ENCODE data around the gene WDR88. TPM values are rescaled to one million over a fixed set of nuclear protein-coding genes. Genes with fewer than 3 reads are reported as not detected.
A peak's percentile ranks its signal among the peaks of the same experiment; 100 is the strongest.
"Not testable (repeated sequence)": the region's sequence is repeated elsewhere in the genome, so short reads cannot be mapped to it uniquely, and the experiment has no call there.

The WDR88 gene
- total and polyA plus RNA-seq, 9 donors = 0.09 to 1.3 (median 0.47) TPM

DNA sequence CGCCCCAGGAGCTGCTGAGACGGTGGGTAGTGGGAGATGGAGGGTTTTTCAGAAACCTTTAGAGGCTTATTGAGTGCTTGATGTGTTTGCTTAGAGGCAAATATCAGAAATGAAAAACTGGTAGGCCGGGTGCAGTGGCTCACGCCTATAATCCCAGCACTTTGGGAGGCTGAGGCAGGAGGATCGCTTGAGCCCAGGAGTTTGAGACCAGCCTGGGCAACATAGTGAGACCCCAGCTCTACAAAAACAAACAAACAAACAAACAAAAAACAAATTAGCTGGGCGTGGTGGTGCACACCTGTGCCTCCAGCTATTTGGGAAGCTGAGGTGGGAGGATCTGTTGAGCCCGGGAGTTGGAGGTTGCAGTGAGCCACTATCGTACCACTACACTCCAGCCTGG, 5.2 kb upstream of the WDR88 start:
- H3K27ac ChIP-seq (ENCODE audit: low read length); H3K4me3 ChIP-seq (ENCODE audit: low read length); H3K27me3 ChIP-seq (ENCODE audit: control insufficient read depth, insufficient read depth, low read length); H3K4me1 ChIP-seq (ENCODE audit: control insufficient read depth, insufficient read depth, low read length); H3K9me3 ChIP-seq (replicated peaks; ENCODE audit: control insufficient read depth, low read depth, low read length); DNase-seq: not testable (repeated sequence)
- 93% methylated on average over 4 of the region's 8 CpGs for WGBS (ENCODE audit: insufficient coverage)
- peaks cover 50% of the 10 kb centered on the region for H3K36me3 ChIP-seq (ENCODE audit: control insufficient read depth, insufficient read depth, low read length)

DNA sequence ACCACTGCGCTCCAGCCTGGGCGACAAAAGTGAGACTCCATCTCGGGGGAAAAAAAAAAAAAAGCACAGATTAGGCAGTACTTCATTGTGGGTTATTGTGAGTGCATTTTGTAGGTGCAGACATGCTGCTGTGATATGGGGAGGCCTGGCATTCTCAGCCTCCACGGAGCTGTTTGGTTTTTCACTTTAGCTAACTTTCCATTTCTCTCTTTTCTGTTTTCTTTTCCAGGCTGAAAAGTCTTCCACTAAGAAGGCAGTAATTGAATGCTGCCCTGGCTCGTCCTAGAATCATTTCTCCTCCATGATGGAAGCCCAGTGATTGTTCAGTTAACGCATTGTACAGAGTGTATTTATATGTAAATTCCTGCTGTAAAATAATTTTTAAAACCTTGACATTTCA, 2.0 kb upstream of the WDR88 start:
- Histone ChIP-seq H3K27ac (ENCODE audit: low read length) (no peak overlapping the region), H3K27me3 (ENCODE audit: control insufficient read depth, insufficient read depth, low read length) (peaks cover 11% of the 10 kb centered on the region), H3K4me1 (ENCODE audit: control insufficient read depth, insufficient read depth, low read length) (peaks cover 3% of the 10 kb centered on the region), H3K36me3 (ENCODE audit: control insufficient read depth, insufficient read depth, low read length) (peaks cover 41% of the 10 kb centered on the region), H3K4me3 (ENCODE audit: low read length) (no peak overlapping the region), H3K9me3 (replicated peaks; ENCODE audit: control insufficient read depth, low read depth, low read length) (no peaks in the 10 kb centered on the region)
- 100% methylated on average over 3 of the region's 6 CpGs for WGBS (ENCODE audit: insufficient coverage)
- no peak for DNase-seq

DNA sequence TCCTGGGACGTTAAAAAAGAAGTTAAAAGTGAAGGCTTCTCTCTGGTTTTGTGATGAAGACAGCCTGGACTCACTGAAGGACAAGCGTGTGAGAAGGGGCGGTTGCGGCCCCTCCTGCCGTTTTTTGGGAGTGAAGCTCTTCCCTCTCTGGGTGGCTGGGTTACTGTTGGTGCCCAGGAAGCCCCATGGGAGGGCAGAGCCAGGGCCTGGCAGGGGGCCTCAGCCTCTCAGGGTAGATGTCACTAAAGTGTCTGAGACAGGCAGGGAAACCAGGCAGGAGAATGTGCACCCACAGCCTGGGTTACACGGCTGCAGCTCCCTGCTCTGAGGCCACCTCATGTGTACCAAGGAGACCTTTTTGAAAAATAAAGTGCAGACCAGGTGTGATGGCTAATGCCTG, 1.5 kb upstream of the WDR88 start:
- WGBS (ENCODE audit: insufficient coverage) = 82% methylated on average over 5 of the region's 6 CpGs
- Histone ChIP-seq H3K4me1 (ENCODE audit: control insufficient read depth, insufficient read depth, low read length) (peaks cover 3% of the 10 kb centered on the region), H3K4me3 (ENCODE audit: low read length) (no peak overlapping the region), H3K27me3 (ENCODE audit: control insufficient read depth, insufficient read depth, low read length) (peaks cover 14% of the 10 kb centered on the region), H3K27ac (ENCODE audit: low read length) (no peak overlapping the region), H3K36me3 (ENCODE audit: control insufficient read depth, insufficient read depth, low read length) (peaks cover 37% of the 10 kb centered on the region), H3K9me3 (replicated peaks; ENCODE audit: control insufficient read depth, low read depth, low read length) (no peaks in the 10 kb centered on the region)
- DNase-seq = no peak

DNA sequence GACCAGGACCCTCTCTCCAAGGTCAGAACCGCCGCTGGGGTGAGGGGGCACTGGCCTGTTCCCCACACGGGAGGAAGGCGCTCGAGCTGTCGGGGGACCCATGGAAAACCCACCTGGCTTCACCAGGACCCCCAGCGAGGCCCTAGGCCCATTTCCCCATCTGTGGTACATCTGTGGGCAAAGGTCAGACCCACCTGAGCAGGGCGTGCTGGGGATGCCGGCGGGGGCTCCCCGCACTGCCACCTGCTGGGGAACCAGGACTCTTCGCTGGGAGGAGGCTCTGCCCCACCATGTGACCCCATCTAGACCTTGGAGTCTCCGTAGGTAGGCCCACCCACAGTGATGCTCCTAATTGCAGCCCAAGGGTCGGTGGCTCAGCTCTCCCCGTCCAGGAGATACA, 511 bp downstream of the WDR88 start:
- H3K9me3 ChIP-seq (replicated peaks; ENCODE audit: control insufficient read depth, low read depth, low read length) = no peaks in the 10 kb centered on the region
- no peak overlapping the region for H3K4me3 ChIP-seq (ENCODE audit: low read length)
- H3K27ac ChIP-seq (ENCODE audit: low read length) = no peak overlapping the region
- H3K27me3 ChIP-seq (ENCODE audit: control insufficient read depth, insufficient read depth, low read length) = peaks cover 14% of the 10 kb centered on the region
- H3K36me3 ChIP-seq (ENCODE audit: control insufficient read depth, insufficient read depth, low read length) = peaks cover 23% of the 10 kb centered on the region
- 72% methylated on average over 14 of the region's 15 CpGs for WGBS (ENCODE audit: insufficient coverage)
- DNase-seq = no peak
- no peaks in the 10 kb centered on the region for H3K4me1 ChIP-seq (ENCODE audit: control insufficient read depth, insufficient read depth, low read length)

DNA sequence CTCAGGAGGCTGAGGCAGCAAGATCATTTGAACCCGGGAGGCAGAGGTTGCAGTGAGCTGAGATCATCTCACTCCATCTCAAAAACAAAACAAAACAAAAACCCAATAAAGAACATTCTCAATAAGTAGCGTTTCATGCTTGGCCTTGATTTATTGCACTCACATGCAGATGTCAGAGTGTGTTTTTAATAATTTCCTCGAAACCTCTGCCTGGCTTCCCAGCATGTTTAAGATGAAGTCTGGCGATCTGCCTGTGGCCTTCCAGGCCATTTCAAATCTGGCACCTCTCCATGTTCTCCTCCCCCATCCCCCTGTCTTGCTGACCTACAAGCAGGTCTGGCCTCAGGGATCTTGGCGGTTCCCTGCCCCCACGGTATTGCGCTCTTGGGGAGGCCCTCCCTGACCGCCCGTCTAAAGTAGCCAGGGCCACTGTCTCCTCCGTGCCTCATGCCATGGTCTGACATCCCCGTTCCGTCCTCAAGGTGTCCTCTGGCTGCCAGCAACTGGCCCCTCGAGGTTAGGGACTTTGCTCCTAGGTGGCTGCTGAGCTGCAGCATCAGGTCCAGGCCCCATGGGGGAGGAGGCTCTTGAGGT, 1.6 kb downstream of the WDR88 start:
- H3K9me3 ChIP-seq (replicated peaks; ENCODE audit: control insufficient read depth, low read depth, low read length) = no peaks in the 10 kb centered on the region
- peak; percentile 65 for DNase-seq

DNA sequence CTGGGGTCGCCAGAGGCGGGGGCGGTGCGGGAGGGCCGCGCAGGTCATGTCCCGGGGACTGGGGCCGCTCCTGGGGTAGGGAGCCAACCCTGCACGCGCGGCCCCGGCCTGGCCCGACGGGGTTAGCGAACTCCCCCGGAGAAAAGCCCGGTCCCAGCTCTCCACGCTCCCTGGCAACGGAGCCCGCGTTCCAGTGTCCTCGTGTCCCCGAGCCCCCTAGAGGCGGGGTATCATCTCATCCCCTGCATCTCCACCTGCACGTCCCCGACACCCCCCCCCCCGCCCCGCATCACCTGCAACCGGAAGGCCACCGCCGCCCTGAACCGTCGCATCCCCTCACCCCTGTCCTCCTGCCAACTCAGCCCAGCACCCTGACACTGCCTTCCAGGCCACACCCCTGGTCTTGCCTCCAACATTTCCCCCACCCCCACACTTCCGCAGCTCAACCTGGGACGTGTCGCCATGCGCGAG, 2.7 kb downstream of the WDR88 start:
- Histone ChIP-seq H3K9me3 (replicated peaks; ENCODE audit: control insufficient read depth, low read depth, low read length) (no peaks in the 10 kb centered on the region), H3K27me3 (ENCODE audit: control insufficient read depth, insufficient read depth, low read length) (peaks cover 14% of the 10 kb centered on the region), H3K27ac (ENCODE audit: low read length) (no peak overlapping the region), H3K36me3 (ENCODE audit: control insufficient read depth, insufficient read depth, low read length) (peaks cover 13% of the 10 kb centered on the region), H3K4me1 (ENCODE audit: control insufficient read depth, insufficient read depth, low read length) (no peaks in the 10 kb centered on the region), H3K4me3 (ENCODE audit: low read length) (no peak overlapping the region)
- no peak for DNase-seq
- WGBS (ENCODE audit: insufficient coverage) = 12% methylated on average over 24 of the region's 38 CpGs

More for the DNA sequence above, 1.6 kb downstream of the WDR88 start:
- H3K4me3 ChIP-seq (ENCODE audit: low read length) = no peak overlapping the region
- no peak overlapping the region for H3K27ac ChIP-seq (ENCODE audit: low read length)
- peaks cover 14% of the 10 kb centered on the region for H3K27me3 ChIP-seq (ENCODE audit: control insufficient read depth, insufficient read depth, low read length)
- no peaks in the 10 kb centered on the region for H3K4me1 ChIP-seq (ENCODE audit: control insufficient read depth, insufficient read depth, low read length)
- H3K36me3 ChIP-seq (ENCODE audit: control insufficient read depth, insufficient read depth, low read length) = peaks cover 16% of the 10 kb centered on the region
- WGBS (ENCODE audit: insufficient coverage) = 31% methylated on average over 12 of the region's 13 CpGs

DNA sequence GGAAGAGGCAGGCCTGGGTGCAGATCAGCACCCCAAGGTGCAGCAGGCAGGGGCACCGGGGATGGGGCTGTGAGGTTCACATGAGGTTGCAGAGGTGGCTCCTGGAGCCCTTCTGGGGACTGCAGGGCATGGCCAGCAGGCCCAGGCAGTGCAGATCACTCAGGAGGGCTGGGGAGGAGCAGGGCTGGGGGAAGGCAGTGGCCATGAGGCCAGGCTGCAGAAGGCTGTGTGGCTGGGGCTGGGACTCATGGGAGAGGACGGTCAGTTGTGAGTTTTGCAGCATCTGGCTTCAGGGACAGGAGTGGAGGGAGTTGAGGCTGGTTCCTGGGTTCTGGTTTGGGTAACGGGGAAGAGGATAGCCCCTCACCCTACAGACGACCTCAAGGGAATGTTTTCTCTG, 7.3 kb downstream of the WDR88 start:
- Histone ChIP-seq H3K27ac (ENCODE audit: low read length) (no peak overlapping the region), H3K27me3 (ENCODE audit: control insufficient read depth, insufficient read depth, low read length) (peaks cover 10% of the 10 kb centered on the region), H3K4me1 (ENCODE audit: control insufficient read depth, insufficient read depth, low read length) (no peaks in the 10 kb centered on the region), H3K9me3 (replicated peaks; ENCODE audit: control insufficient read depth, low read depth, low read length) (no peaks in the 10 kb centered on the region), H3K4me3 (ENCODE audit: low read length) (no peak overlapping the region), H3K36me3 (ENCODE audit: control insufficient read depth, insufficient read depth, low read length) (no peaks in the 10 kb centered on the region)
- DNase-seq = no peak
- 75% methylated on average over 1 of the region's 4 CpGs for WGBS (ENCODE audit: insufficient coverage)

DNA sequence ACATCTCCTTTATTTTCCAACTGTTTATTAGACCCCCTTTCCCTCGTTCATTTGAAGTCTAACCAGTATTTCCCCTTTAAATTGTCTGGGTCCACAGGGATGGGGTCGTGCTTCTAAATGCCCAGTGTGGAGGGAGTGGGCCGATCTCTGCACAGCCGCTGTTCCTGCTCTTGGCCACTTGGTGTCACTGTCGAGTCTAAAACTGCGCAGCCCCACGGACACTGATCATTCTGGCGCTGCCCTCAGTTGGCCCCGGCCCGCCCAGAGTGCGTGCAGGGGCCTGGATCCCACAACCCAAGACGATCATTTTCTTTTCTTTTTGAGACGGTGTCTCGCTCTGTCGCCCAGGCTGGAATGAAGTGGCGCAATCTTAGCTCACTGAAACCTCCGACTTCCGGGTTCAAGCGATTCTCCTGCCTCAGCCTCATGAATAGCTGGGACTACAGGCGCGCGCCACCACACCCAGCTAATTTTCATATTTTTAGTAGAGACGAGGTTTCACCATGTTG, 12.0 kb downstream of the WDR88 start:
- DNase-seq = peak; percentile 86
- Histone ChIP-seq H3K27ac (ENCODE audit: low read length) (no peak overlapping the region), H3K4me1 (ENCODE audit: control insufficient read depth, insufficient read depth, low read length) (no peaks in the 10 kb centered on the region), H3K4me3 (ENCODE audit: low read length) (no peak overlapping the region), H3K36me3 (ENCODE audit: control insufficient read depth, insufficient read depth, low read length) (no peaks in the 10 kb centered on the region), H3K27me3 (ENCODE audit: control insufficient read depth, insufficient read depth, low read length) (peaks cover 2% of the 10 kb centered on the region), H3K9me3 (replicated peaks; ENCODE audit: control insufficient read depth, low read depth, low read length) (no peaks in the 10 kb centered on the region)
- WGBS (ENCODE audit: insufficient coverage) = 18% methylated on average over 18 of the region's 23 CpGs

DNA sequence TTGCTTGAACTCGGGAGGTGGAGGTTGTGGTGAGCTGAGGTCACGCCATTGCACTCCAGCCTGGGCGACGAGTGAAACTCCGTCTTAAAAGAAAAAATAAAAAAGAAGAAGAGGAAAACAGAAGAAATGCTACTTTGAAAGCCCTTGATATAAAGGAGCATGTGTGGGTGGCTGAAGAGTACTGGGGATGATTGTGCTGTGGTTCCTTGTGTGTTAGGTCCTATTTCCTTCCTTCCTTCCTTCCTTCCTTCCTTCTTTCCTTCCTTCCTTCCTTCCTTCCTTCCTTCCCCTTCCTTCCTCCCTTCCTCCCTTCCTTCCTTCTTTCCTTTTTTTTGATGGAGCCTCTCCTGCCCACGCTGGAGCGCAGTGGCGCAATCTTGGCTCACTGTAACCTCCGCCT, 14.3 kb downstream of the WDR88 start:
- Histone ChIP-seq H3K27me3 (ENCODE audit: control insufficient read depth, insufficient read depth, low read length) (peaks cover 2% of the 10 kb centered on the region), H3K36me3 (ENCODE audit: control insufficient read depth, insufficient read depth, low read length) (no peaks in the 10 kb centered on the region), H3K27ac (ENCODE audit: low read length) (no peak overlapping the region), H3K4me1 (ENCODE audit: control insufficient read depth, insufficient read depth, low read length) (no peaks in the 10 kb centered on the region), H3K4me3 (ENCODE audit: low read length) (no peak overlapping the region), H3K9me3 (replicated peaks; ENCODE audit: control insufficient read depth, low read depth, low read length) (no peaks in the 10 kb centered on the region)
- WGBS (ENCODE audit: insufficient coverage) = 80% methylated on average over 5 of the region's 9 CpGs
- DNase-seq = no peak

DNA sequence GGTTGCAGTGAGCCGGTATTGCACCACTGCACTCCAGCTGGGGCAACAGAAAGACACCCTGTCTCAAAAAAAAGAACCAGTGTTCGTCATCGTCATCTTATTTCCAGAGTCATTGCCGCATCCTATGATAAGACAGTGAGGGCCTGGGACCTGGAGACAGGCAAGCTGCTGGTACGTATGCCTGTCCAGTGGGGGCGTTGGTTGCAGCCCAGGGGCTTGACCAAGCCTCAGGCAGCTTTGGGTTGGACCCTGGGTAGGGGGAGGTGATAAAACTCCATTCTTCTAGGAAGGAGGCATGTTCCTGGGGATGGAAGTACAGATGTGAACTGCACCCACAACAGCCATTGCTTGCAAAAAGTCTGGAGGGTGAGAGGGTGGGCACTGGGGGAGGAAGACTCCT, 15.6 kb downstream of the WDR88 start:
- no peaks in the 10 kb centered on the region for H3K9me3 ChIP-seq (replicated peaks; ENCODE audit: control insufficient read depth, low read depth, low read length)
- H3K4me3 ChIP-seq (ENCODE audit: low read length) = no peak overlapping the region
- no peak overlapping the region for H3K27ac ChIP-seq (ENCODE audit: low read length)
- DNase-seq = no peak
- H3K4me1 ChIP-seq (ENCODE audit: control insufficient read depth, insufficient read depth, low read length) = no peaks in the 10 kb centered on the region
- H3K36me3 ChIP-seq (ENCODE audit: control insufficient read depth, insufficient read depth, low read length) = no peaks in the 10 kb centered on the region
- no peaks in the 10 kb centered on the region for H3K27me3 ChIP-seq (ENCODE audit: control insufficient read depth, insufficient read depth, low read length)
- WGBS (ENCODE audit: insufficient coverage) = 84% methylated on average over 6 of the region's 6 CpGs
